Stimulated activated CD4-positive, alpha-beta T cell treated with anti-CD3 and anti-CD28 coated beads, Interleukin-1b, Interleukin-23, amount 100 ng/mL, for 4 hours (primary cell): ENCODE results near the gene ARL13B.
A peak's percentile ranks its signal among the peaks of the same experiment; 100 is the strongest.
"Not testable (repeated sequence)": the region's sequence is repeated elsewhere in the genome, so short reads cannot be mapped to it uniquely, and the experiment has no call there.

Source experiments
- DNase-seq, 2 donors: peaks; one replicate each; pipeline ENCODE4 v3.0.0-alpha.2; 2020; ENCODE audit warnings: low read depth in 2 of 2

The ARL13B gene

GRCh38 chr3:94062513-94063404 is 82.8 kb downstream of the ARL13B start, which contains the start of the genes DHFR2 and NSUN3:
TSS of gene DHFR2 (minus strand) at chr3:94062916. CDS start at chr3:94061511, 1,405 bp downstream.
TSS of gene NSUN3 (plus strand) at chr3:94063061. CDS start at chr3:94063127, 66 bp downstream.
- peak; percentile 55 to 68 for DNase-seq

DNA sequence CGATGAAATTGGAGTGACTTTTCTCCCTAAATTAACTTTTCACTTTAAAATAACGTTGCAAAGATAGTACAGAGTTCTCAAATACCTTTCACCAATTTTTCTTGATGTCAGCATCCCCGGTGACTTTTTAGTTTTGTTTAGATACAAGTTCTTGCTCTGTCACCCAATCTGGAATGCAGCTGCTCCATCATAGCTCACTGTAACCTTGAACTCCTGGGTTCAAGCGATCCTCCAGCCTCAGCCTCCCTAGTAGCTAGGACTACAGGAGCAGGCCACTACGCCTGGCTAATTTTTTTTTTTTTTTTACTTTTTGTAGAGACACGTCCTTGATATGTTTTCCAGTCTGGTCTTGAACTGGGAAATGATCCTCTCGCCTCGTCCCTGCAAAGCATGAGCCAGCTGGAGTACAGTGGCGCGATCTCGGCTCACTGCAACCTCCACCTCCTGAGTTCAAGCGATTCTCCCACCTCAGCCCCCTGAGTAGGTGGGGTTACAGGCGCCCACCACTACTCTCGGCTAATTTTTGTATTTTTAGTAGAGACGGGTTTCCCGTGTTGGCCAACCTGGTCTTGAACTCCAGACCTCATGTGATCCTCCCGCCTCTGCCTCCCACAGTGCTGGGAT is 83.7 kb downstream of the ARL13B start:
- no peak for DNase-seq

DNA sequence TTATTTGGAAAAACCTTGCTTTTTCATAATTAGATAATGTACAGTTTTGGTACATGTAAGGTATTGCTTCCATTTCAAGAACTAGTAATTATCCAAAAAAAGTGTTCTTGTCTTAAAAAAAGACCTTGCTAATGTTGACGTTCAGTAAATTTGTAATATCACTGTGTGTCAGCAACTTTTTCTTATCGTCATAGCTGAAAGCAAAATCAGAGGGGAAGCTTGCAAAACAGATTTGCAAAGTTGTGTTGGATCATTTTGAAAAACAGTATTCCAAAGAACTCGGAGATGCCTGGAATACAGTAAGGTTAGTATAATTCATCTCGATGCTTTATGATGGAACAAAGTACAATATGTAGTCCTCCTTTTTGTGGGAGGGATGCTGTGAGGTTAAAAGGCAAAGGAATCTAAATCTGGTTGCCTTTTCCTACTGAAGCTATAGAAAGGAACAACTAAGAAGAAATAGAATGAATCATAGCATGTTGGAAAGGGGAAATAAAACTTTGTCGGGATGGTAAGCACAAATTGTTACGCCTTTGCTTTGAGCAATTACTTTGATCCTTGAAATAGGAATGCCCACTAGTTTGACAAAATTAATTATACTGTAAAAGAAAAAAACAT is 84.4 kb downstream of the ARL13B start:
- DNase-seq, result no peak

GRCh38 chr3:94065122-94065521 is 85.2 kb downstream of the ARL13B start:
- DNase-seq, result no peak

DNA sequence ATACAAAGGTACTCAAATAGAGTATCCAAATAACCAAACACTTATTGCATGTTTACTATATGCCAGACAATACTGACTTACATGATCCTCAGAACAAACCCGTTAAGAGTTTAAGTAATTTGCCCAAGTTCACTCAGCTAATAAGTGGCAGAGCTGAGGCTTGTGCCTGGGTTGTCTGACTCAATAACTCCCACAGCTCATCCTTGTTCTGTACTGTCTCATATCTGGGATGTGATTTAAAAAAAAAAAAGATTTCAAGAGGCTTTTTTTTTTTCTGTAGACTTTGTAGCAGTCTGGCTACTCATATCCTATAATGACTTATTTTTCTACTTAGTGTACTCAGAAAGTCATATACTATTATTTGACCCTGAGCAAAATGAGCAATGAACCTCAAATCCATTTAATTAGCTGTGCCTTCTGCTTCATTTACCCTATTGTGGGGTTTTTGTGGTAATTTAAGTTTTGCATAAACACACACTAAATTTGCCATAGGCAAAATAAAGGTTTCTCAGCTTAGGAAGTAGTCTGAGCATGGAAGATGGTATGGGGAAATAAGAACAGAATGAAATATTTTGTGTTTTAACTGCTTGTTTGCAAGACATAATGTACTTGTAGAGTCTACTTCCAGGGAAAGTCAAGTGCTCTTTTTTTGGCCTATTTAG is 86.0 kb downstream of the ARL13B start:
- no peak for DNase-seq

GRCh38 chr3:94066506-94067500 is 86.8 kb downstream of the ARL13B start:
- DNase-seq, result no peak

DNA sequence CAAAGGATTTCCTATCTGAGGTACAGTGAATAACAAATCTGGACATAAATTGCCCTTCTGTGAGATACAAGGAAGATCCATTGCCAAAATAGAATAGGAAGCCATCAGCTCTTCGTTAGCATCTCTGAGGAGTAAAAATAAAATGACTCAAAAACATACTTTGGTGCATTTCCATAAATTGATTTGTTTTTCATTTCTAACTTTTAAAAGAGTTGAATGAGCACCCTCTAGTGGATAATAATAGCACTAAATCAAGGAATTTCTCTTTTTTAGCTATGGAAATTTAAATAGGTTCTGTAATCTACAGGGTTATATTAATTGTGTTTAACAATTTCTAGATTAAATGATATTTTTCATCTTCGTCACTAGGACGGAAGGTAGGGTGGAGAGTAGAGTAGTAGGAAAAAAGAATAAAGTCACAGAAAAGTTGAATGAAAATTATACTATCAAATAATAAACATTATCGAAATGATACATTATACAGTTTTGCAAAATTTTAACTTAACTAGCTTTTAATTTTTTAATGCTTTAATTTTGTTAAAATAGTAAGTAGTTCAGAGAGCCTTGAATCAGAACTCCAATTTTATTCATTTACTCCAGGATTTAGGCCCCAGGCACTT is 89.3 kb downstream of the ARL13B start:
- DNase-seq, result no peak

GRCh38 chr3:94070341-94070911 is 90.5 kb downstream of the ARL13B start:
- DNase-seq, result no peak

DNA sequence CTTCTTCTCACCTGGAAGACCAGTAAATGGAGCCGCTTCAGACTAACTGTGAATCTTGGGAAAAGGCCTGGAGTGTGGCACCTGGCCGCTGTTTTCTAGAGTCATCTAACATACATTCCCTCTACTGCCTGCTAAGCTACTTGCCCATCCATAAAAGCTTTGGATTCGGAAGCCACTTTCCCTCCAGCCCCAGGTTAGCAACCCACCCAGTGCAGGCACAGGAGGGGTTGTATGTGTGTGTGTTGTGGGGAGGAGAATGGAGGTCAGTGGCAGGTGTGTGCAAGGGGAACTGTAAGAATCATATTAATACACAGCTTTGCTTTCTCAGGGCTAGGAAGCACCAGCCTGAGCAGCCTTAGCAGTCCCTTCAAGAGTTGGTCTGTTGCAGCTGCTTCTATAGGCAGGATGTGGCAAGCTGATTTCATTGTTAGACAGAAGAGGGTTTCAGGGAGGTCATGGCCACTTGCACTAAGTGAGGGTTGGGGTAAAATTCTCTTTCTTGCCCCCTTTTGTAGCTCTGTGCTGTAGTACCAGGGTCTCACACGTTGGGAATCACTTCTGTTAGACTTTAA is 91.8 kb downstream of the ARL13B start:
- no peak for DNase-seq

DNA sequence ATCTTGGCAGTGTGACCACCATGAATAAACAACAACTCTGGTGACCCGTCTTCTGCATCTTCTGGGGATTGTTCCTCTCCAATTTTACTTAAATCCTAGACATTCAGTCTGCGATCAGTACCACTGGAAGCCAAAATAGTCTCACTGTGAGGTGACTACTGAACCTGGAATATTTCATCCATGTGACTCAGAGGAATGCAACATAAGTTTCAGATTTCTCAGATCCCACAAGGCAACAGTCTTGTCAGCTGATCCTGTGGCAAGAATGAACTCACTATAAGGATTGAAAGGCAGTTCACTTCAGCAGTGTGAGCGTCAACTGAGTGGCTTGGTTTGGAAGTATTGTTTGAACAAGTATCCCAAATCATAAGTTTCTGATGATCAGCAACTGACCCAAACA is 96.1 kb downstream of the ARL13B start:
- no peak for DNase-seq

DNA sequence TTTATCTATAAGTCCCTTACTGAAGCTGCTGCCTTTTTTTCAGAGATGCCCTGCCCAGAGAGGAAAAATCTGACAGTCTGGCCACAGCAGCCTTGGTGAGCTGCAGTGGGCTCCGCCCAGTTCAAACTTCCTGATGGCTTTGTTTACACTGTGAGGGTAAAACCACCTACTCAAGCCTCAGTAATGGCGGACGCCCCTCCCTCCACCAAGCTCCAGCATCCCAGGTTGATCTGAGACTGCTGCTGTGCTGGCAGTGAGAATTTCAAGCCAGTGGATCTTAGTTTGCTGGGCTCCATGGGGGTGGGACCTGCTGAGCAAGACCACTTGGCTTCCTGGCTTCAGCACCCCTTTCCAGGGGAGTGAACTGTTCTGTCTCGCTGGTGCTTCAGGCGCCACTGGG is 100.6 kb downstream of the ARL13B start:
- DNase-seq, result not testable (repeated sequence)

DNA sequence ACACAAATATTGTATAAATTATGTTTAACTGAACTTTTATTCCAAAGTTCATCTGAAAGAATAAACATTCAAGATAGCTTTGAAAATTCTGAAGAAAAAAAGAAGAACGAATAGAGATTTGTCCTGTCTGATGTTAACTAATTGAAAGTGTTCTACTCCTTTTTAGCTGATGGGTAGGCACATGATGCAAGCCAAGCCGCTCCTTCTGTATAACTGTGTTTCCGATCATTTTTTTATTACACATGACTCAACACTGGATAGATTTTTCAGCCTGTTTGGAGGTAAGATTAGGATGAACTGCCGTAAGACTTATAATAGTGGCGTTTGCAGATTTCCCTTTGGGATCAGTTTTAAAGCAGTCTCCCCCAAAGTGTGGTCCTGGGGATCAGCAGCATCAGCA is 101.9 kb downstream of the ARL13B start:
- DNase-seq, result no peak

- DNase-seq, result no peak
Measured at GRCh38 chr3:94082391-94082937, 102.5 kb downstream of the ARL13B start.

- DNase-seq, result no peak
Measured at GRCh38 chr3:94083261-94083660, 103.3 kb downstream of the ARL13B start.

GRCh38 chr3:94089126-94089525 is 109.2 kb downstream of the ARL13B start:
- DNase-seq, result no peak

- DNase-seq, result no peak
Measured at GRCh38 chr3:94092086-94092485, 112.1 kb downstream of the ARL13B start.

DNA sequence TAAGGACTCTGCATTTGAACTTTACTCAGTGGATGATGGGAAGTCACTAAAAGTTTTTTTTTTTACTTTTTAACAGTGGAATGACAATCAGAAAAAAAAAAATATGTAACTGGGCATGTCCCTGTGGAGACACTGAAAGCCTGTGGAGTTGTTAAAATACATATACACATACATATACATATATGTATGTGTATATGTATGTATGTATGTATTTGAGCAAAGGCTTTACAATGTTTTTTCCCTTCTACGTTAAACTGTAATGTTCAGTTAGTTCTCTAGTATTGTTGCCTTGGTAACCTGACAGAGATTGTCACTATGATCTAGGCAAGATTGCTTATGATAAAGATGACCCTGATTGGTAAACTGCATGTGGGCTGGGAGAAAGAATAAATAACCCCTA is 113.2 kb downstream of the ARL13B start:
- no peak for DNase-seq

- DNase-seq, result no peak
Measured at GRCh38 chr3:94095111-94095510, 115.2 kb downstream of the ARL13B start.

DNA sequence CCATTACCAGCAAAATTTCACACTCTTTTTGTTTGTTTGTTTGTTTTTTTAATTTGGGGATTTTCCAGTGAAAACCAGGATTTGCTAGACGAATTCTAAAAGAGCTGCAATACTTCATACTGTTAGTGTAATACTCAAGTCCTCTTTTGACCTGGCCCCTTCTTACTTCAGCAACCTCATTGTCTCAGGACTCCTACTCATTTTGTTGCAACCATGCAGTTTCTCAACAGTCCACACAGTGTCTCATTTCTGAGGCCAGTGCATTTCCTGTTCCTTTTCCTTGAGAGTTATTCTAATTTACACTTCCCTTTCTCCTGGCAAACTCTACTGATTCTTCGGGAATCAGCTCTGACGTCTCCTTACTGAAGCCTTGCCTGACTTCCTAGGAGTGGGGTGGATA is 118.5 kb downstream of the ARL13B start:
- no peak for DNase-seq
